ENCODE measurements around the gene COX11.

- TF ChIP-seq CTCF (IDR thresholded peaks at IDR 0.05; ENCODE audit: low read depth, low read length) (no peak), MYC (IDR thresholded peaks at IDR 0.05; ENCODE audit: low read depth, low read length) (no peak)
Measured at GRCh38 chr17:54956791-54957190, 11.7 kb downstream of the COX11 start.
